BE2C (cell line): ENCODE results near the gene HPCAL1.

Source experiments
- DNase-seq: peaks from one replicate; pipeline ENCODE4 v3.0.0-alpha.2; 2020
- H3K27me3 ChIP-seq: fragments of 250-450 bp; sonication (Bioruptor Pico); 2 replicates; pipeline ENCODE4 v1.5.1; 2020; ENCODE audit warnings: mild to moderate bottlenecking
- H3K36me3 ChIP-seq: fragments of 250-450 bp; sonication (Bioruptor Pico); 2 replicates; pipeline ENCODE4 v1.5.1; 2020; ENCODE audit warnings: mild to moderate bottlenecking
- H3K4me1 ChIP-seq: fragments of 250-450 bp; sonication (Bioruptor Pico); 2 replicates; pipeline ENCODE4 v1.5.1; 2020
- H3K4me3 ChIP-seq: 2 replicates; pipeline ENCODE4 v1.5.1; 2011; ENCODE audit warnings: low read depth, low read length
- H3K9me3 ChIP-seq: fragments of 250-450 bp; sonication (Bioruptor Pico); 2 replicates; pipeline ENCODE4 v1.5.1; 2020
- TF ChIP-seq, protein P1 (sequence below): IDR thresholded peaks from 2 replicates; pipeline ENCODE4 v1.5.1; 2012; ENCODE audit warnings: mild to moderate bottlenecking, low read depth, low read length

HPCAL1 gene

DNA sequence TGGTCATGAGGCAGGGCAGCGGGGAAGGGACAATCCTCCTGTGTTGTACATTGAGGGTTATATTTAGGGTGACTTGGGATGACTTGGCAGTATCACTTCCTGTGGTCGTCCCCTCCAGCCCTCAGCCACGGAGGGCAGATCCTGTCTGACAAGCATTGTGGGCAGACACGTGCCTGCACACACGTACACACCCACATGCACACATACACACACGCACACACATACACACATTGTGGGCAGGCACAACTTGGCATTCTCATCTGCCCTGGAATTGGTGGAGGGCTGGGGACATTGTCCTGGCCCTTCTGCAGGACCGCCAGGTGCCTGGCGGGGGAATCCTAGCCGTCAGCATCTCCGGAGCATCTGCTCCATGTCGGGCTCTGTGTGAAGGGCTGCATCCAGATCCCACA, 97.9 kb downstream of the HPCAL1 start:
- no peaks in the 10 kb centered on the region for H3K27me3 ChIP-seq
- DNase-seq, result no peak
- TF ChIP-seq, protein P1, sequence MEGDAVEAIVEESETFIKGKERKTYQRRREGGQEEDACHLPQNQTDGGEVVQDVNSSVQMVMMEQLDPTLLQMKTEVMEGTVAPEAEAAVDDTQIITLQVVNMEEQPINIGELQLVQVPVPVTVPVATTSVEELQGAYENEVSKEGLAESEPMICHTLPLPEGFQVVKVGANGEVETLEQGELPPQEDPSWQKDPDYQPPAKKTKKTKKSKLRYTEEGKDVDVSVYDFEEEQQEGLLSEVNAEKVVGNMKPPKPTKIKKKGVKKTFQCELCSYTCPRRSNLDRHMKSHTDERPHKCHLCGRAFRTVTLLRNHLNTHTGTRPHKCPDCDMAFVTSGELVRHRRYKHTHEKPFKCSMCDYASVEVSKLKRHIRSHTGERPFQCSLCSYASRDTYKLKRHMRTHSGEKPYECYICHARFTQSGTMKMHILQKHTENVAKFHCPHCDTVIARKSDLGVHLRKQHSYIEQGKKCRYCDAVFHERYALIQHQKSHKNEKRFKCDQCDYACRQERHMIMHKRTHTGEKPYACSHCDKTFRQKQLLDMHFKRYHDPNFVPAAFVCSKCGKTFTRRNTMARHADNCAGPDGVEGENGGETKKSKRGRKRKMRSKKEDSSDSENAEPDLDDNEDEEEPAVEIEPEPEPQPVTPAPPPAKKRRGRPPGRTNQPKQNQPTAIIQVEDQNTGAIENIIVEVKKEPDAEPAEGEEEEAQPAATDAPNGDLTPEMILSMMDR, result no peak
- no peaks in the 10 kb centered on the region for H3K9me3 ChIP-seq
- H3K36me3 ChIP-seq, result peaks cover 15% of the 10 kb centered on the region
- H3K4me3 ChIP-seq, result no peak overlapping the region
- peaks cover 14% of the 10 kb centered on the region for H3K4me1 ChIP-seq

- peaks cover 15% of the 10 kb centered on the region for H3K36me3 ChIP-seq
- H3K4me1 ChIP-seq, result peaks cover 14% of the 10 kb centered on the region
- H3K4me3 ChIP-seq, result no peak overlapping the region
- no peaks in the 10 kb centered on the region for H3K9me3 ChIP-seq
- DNase-seq, result no peak
- TF ChIP-seq, protein P1, result no peak
- H3K27me3 ChIP-seq, result no peaks in the 10 kb centered on the region
Measured at GRCh38 chr2:10400978-10401951, 98.6 kb downstream of the HPCAL1 start.

GRCh38 chr2:10402062-10402585, 99.4 kb downstream of the HPCAL1 start:
- TF ChIP-seq, protein P1, result no peak
- no peak overlapping the region for H3K4me3 ChIP-seq
- H3K4me1 ChIP-seq, result peaks cover 14% of the 10 kb centered on the region
- DNase-seq, result no peak
- H3K36me3 ChIP-seq, result peaks cover 15% of the 10 kb centered on the region
- no peaks in the 10 kb centered on the region for H3K27me3 ChIP-seq
- no peaks in the 10 kb centered on the region for H3K9me3 ChIP-seq

- DNase-seq, result no peak
- H3K27me3 ChIP-seq, result no peaks in the 10 kb centered on the region
- TF ChIP-seq, protein P1, result no peak
Measured at GRCh38 chr2:10402653-10403215, 100.0 kb downstream of the HPCAL1 start.

DNA sequence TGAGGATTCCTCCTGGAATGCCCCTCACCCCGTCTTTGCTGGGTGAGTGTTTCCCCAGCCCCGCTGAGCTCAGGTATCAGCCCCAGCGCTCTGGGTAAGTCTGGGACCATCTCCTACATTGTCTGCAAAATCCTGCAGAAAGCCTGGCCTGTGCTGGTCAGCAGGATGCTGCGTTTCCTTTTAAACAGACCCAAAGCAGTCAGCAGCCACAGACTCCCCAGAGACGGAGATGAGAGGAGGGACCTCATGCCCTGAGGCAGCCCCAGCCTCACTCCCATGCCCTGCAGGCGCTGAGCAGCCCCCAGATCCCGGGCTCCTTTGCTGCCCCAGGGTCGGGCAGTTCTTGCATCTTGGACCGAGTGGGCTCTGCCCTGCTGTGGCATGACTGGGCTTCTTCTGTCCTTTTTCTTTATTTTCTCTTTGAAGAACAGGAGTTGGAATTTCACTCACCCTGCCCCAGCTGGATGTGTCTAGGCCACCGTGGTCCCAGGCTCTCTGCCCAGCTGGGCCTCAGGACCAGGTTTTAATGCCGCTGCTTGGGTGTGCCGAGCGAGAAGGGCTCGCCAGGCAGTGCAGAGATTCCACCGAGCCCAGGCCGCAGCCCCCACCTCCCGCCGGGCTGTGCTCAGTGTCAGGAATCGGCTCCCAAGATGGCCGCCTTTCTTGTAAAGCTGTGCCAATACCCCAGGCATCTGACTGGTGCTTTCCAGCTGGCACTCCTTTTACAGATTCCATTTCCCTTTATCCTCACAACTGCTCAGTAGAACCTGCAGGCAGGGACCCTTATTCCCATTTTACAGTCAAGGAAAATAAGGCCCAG, 101.8 kb downstream of the HPCAL1 start:
- peak; percentile 53 for DNase-seq
- TF ChIP-seq, protein P1, result no peak
- Histone ChIP-seq H3K36me3 (peaks cover 15% of the 10 kb centered on the region), H3K27me3 (no peaks in the 10 kb centered on the region), H3K9me3 (no peaks in the 10 kb centered on the region), H3K4me3 (no peak overlapping the region), H3K4me1 (peaks cover 21% of the 10 kb centered on the region)

More at GRCh38 chr2:10402653-10403215, 100.0 kb downstream of the HPCAL1 start:
- H3K4me3 ChIP-seq, result no peak overlapping the region
- H3K4me1 ChIP-seq, result peaks cover 14% of the 10 kb centered on the region
- no peaks in the 10 kb centered on the region for H3K9me3 ChIP-seq
- peaks cover 15% of the 10 kb centered on the region for H3K36me3 ChIP-seq
